Thoracic aorta (tissue), 2 donors: ENCODE measurements around the gene ASTN2. TPM values are rescaled to one million over a fixed set of nuclear protein-coding genes. Genes with fewer than 3 reads are reported as not detected.

Experiments used
- ATAC-seq: fragments of 150-250 bp; one replicate; pipeline ENCODE4 v1.8.0; 2017; ENCODE audit warnings: low read depth; ENCODE audit not compliant: insufficient number of reproducible peaks, low FRiP score
- DNase-seq: peaks from one replicate; pipeline ENCODE4 v3.0.0-alpha.2; 2020; ENCODE audit warnings: low spot score
- H3K27ac ChIP-seq, 2 donors: fragments of 200-600 bp; sonication (generic); 1 replicate in 1 of 2; 2 replicates in 1 of 2; pipeline ENCODE4 v1.5.1; 2016; ENCODE audit warnings: mild to moderate bottlenecking in 2 of 2, moderate library complexity in 2 of 2
- H3K27me3 ChIP-seq: fragments of 200-600 bp; sonication (generic); replicated peaks from 2 replicates; pipeline ENCODE4 v1.6.0; 2016; ENCODE audit warnings: mild to moderate bottlenecking; ENCODE audit not compliant: insufficient read depth
- H3K36me3 ChIP-seq: fragments of 200-600 bp; sonication (generic); one replicate; pipeline ENCODE4 v1.5.1; 2016
- H3K4me1 ChIP-seq, 2 donors: fragments of 200-600 bp; sonication (generic); 1 replicate in 1 of 2; 2 replicates in 1 of 2; pipeline versions ENCODE4 v1.5.1 to v1.6.0; 2016; ENCODE audit warnings: low read depth in 2 of 2, mild to moderate bottlenecking in 1 of 2; ENCODE audit not compliant: control insufficient read depth in 1 of 2
- H3K4me3 ChIP-seq: fragments of 200-600 bp; sonication (generic); 2 replicates; pipeline ENCODE4 v1.5.1; 2016; ENCODE audit warnings: mild to moderate bottlenecking
- H3K9me3 ChIP-seq: fragments of 200-600 bp; sonication (generic); 2 replicates; pipeline ENCODE4 v1.5.1; 2016
- total RNA-seq, 2 donors: library from RNA; depleted of rRNA; stranded (reverse); fragments of >200 nt; gene quantifications; one replicate each; pipeline versions ENCODE4 v1.1.0 to v1.2.3, GENCODE V29; 2016
- TF ChIP-seq, protein P1 (sequence below): fragments of 200-600 bp; sonication (generic); IDR thresholded peaks from one replicate; pipeline ENCODE4 v1.5.1; 2019; ENCODE audit warnings: antibody characterized with exemption

ASTN2 gene
- total RNA-seq, 2 donors from 2014 or later: 6.8 to 7.1 TPM

DNA sequence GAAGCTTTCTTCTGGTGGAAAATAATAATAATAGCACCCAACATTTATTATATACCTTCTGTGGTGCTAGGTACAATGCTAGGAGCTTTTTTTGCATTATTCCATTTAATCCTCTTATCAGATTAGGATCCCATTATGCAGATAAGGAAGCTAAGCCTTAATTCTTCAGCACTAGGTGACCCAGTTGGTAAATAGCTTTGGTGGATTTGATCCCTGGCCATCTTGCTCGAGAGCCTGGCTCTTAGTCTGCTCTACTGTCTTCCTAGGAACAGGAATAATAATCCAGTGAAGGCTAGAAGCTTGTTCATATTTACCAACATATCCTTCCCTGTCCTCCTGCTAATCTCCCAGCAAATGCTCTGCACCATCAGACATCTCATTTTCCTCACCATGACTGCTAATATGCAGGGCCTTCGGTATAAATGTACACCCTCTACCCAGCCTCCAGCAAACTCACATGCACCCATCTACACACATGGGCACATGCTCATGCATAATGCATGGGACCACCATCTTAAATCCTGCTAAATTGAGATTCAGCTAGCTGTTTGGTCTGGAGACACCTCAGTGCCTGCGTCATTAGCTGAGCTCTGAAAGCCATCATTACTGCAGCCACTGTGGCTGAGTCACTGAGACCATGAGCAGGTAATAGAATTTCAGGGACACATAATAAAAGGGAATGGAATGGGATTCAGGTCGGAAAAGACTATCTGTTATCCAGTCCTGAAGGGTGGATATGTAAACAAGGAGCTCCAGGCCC, 640.3 kb downstream of the ASTN2 start:
- H3K4me3 ChIP-seq: no peak overlapping the region
- TF ChIP-seq, protein P1, sequence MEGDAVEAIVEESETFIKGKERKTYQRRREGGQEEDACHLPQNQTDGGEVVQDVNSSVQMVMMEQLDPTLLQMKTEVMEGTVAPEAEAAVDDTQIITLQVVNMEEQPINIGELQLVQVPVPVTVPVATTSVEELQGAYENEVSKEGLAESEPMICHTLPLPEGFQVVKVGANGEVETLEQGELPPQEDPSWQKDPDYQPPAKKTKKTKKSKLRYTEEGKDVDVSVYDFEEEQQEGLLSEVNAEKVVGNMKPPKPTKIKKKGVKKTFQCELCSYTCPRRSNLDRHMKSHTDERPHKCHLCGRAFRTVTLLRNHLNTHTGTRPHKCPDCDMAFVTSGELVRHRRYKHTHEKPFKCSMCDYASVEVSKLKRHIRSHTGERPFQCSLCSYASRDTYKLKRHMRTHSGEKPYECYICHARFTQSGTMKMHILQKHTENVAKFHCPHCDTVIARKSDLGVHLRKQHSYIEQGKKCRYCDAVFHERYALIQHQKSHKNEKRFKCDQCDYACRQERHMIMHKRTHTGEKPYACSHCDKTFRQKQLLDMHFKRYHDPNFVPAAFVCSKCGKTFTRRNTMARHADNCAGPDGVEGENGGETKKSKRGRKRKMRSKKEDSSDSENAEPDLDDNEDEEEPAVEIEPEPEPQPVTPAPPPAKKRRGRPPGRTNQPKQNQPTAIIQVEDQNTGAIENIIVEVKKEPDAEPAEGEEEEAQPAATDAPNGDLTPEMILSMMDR: no peak
- ATAC-seq (no peak), DNase-seq (no peak)
- H3K36me3 ChIP-seq: no peaks in the 10 kb centered on the region
- H3K27me3 ChIP-seq: no peaks in the 10 kb centered on the region
- no peak overlapping the region for H3K27ac ChIP-seq
- H3K9me3 ChIP-seq: no peaks in the 10 kb centered on the region
- no peaks in the 10 kb centered on the region for H3K4me1 ChIP-seq

DNA sequence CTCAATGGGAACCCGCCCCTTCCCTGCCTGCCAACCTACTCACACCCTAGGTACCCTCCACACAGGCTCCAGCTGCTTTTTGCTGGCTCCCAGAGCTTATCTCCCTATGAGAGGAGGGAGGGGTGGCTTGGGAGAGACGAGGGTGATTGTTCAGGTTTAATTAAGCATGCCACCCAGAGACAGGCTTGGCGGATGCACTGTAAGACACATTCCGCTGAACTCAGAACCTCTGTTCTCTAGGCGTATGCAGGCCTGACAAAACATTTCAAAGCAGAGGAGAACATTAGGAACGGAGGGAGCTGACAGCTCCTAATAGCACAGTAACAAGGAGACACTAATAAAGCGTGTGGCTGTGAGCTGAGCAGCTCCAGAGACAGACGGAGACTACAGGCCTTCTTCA, 647.6 kb downstream of the ASTN2 start:
- TF ChIP-seq, protein P1: no peak
- Histone ChIP-seq H3K27me3 (no peaks in the 10 kb centered on the region), H3K36me3 (no peaks in the 10 kb centered on the region), H3K9me3 (no peaks in the 10 kb centered on the region), H3K27ac (no peak overlapping the region), H3K4me3 (no peak overlapping the region), H3K4me1 (no peaks in the 10 kb centered on the region)
- no peak for ATAC-seq
- DNase-seq: no peak

DNA sequence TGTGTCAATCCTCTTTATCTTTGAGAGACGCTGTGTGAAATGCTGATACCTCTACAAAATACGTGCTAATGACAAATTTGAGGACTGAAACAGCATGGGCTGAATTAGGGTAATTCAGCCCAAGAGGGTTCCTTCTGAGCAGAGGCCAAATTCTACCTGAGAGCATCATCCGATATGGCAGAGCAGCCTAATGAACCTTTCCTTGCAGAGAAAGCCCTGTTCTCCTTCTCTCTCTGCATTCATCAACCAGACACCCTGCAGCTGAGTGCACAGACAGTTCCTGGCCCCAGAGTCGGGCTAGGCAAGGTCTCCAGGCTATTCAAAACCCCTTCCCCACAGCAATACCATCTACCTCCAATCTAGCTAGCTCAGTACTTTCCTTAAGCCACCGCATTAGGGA, 649.8 kb downstream of the ASTN2 start:
- H3K4me3 ChIP-seq: no peak overlapping the region
- no peaks in the 10 kb centered on the region for H3K4me1 ChIP-seq
- DNase-seq (no peak), ATAC-seq (no peak)
- TF ChIP-seq, protein P1: no peak
- H3K9me3 ChIP-seq: no peaks in the 10 kb centered on the region
- H3K27me3 ChIP-seq: no peaks in the 10 kb centered on the region
- no peaks in the 10 kb centered on the region for H3K36me3 ChIP-seq
- H3K27ac ChIP-seq: no peak overlapping the region

DNA sequence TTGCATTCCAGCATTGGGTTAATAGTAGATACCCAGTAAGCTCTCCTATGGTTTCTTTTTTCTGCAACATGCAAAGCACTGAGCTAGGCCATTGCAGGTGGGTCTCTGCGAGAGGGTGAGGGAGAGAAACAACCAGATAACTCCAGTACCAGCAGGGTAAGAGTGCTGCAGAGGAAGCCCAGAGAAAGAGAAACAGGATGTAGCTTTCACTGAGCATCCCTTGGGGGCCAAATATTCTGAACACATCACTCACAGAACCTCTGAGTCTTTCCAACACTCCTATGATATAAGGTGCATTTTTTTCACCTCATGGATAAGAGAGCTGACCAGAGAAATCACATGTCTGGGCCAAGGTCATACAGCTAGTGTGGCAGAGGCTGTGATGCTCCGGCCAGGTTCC, 651.1 kb downstream of the ASTN2 start:
- TF ChIP-seq, protein P1: no peak
- Histone ChIP-seq H3K27me3 (no peaks in the 10 kb centered on the region), H3K9me3 (no peaks in the 10 kb centered on the region), H3K27ac (no peak overlapping the region), H3K4me3 (no peak overlapping the region), H3K4me1 (no peaks in the 10 kb centered on the region), H3K36me3 (no peaks in the 10 kb centered on the region)
- ATAC-seq: no peak
- DNase-seq: no peak

DNA sequence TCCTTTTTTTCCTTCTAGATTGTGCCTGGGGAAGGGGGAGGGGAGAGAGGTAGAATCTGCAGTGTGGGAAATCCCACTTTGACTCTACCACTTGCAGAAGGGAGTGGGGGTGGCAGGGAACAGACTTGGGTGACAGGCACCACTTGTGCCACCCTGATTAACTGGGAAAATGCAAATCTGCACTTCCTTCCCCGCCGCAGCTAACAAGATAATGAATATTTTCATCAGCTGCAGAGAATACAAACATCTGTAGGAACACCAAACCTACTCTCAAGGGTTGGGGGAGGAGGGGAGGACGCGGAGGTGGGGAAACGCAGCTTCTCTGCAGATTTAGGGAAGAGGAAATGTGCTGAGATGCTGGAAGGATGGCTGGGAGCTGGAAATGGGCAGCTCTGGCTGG, 654.2 kb downstream of the ASTN2 start:
- H3K9me3 ChIP-seq: peaks cover 3% of the 10 kb centered on the region
- TF ChIP-seq, protein P1: no peak
- H3K4me3 ChIP-seq: no peak overlapping the region
- no peak for ATAC-seq
- no peaks in the 10 kb centered on the region for H3K36me3 ChIP-seq
- no peaks in the 10 kb centered on the region for H3K27me3 ChIP-seq
- H3K27ac ChIP-seq: no peak overlapping the region
- H3K4me1 ChIP-seq: no peaks in the 10 kb centered on the region
- no peak for DNase-seq
